GM12873 (cell line): ENCODE data around the gene TBC1D22A.

Experiments
- TF ChIP-seq, protein P1 (sequence below): IDR thresholded peaks from 2 replicates; pipeline ENCODE4 v1.5.1; 2012; ENCODE audit warnings: low read depth, mild to moderate bottlenecking, moderate library complexity, low read length, control low read depth; ENCODE audit not compliant: insufficient read depth; ENCODE audit errors: missing control alignments

Gene TBC1D22A

DNA sequence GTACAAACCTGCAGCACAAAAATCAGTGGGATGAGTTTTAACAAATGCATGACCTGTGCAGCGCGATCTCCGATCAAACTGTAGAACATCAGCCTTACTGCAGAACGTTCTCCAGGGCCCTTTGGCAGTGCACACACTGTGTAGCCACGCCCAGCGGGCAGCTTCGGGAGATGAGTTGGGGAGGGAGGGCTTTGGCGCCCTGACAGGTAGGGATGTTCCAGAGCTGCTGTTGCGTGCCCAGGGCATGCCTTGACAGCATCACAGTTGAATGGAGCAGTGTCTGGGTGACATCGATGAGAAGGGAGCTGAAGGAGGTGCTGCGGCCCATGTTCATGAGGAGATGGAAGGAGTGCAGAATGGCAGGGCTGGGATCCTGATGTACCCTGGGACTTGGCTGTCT lies 80.2 kb downstream of the TBC1D22A start:
- TF ChIP-seq, protein P1, sequence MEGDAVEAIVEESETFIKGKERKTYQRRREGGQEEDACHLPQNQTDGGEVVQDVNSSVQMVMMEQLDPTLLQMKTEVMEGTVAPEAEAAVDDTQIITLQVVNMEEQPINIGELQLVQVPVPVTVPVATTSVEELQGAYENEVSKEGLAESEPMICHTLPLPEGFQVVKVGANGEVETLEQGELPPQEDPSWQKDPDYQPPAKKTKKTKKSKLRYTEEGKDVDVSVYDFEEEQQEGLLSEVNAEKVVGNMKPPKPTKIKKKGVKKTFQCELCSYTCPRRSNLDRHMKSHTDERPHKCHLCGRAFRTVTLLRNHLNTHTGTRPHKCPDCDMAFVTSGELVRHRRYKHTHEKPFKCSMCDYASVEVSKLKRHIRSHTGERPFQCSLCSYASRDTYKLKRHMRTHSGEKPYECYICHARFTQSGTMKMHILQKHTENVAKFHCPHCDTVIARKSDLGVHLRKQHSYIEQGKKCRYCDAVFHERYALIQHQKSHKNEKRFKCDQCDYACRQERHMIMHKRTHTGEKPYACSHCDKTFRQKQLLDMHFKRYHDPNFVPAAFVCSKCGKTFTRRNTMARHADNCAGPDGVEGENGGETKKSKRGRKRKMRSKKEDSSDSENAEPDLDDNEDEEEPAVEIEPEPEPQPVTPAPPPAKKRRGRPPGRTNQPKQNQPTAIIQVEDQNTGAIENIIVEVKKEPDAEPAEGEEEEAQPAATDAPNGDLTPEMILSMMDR, result no peak

DNA sequence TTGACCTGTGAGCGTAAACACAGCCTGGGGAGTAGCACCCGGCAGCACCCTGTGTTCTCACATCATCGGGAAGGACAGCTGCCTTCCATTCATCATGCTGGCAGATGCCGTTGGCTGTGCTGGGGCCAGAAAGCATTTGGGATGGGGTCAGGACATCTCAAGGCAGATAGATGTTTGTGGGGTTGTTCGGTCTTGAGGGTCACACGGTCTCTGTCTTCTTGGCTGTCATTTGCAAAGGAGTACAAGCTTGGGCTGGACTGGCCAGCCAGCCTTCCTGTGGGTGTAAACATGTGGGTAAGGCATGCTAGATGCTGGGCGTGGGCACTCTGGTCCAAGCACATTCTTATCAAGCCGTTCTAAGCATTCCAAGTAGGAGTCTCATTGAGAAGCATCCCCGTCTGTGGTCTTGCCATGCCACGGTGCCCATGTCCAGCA lies 81.4 kb downstream of the TBC1D22A start:
- TF ChIP-seq, protein P1, result no peak

DNA sequence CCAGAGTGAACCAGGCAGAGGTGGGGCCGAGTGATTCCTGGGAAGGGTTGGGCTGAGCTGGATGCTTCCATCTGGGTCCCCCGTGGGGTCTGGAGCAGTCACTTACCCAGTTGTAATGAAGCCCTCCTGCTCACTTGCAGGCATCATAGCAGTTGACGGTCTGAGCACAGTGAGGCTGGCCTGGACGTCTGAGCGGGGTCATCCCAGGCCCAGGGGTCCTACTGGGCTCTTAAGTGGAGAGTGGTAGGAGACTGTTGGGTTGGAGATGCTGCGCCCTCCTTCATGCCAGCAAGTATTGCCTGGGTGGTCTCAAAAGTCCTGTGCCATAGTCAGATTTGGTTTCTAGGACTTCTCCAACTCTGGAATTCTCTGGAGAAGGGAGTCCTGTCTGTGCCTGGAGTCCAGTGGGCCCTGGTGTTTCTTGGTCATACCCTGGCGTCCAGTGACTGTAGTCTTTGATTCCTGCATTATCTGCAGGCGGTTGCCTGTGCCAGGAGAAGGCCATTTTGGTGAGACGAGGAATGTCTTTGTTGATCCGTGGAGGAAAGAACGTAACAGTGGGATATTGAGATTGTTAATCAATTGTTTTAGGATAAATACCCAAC lies 82.3 kb downstream of the TBC1D22A start:
- TF ChIP-seq, protein P1, result no peak

DNA sequence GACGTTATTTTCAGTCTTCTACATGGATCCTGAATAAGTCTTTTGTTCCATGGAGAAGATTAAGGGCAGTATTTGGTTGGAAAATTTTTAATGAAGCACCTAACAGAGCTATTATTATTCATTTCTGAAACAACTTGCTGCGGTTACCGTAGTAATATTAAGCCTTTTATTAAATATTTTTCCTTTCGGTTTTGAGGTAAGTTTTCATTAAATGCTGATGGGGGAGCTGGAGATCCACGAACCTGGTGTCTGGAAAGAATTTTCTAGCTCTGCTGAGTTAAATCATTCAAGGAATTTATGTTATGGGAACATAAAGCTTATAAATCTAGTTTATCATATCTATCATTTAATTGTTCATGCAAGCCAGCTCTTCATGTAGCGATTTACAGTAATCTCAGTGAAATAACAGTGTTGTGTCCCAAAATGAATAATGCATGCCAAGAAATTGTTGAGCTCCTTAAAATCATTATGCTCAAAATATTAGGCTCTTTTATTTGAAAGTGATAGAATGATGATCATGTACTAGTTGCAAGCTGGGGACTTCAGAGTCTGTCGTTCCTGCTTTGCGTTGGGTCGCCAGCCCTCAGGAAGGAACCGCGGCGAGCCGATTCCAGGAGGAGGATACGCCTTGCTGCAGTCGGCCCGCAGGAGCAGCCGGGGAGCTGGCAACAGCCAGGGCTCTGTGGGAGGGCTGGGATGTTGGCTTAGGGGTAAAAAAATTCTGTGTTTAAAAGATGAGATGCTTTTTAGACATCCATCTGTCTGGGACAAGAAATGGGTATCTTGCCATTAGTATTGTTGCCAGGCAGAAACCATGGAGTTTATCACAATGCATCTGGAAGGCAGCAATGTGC lies 83.1 kb downstream of the TBC1D22A start:
- TF ChIP-seq, protein P1, result no peak

DNA sequence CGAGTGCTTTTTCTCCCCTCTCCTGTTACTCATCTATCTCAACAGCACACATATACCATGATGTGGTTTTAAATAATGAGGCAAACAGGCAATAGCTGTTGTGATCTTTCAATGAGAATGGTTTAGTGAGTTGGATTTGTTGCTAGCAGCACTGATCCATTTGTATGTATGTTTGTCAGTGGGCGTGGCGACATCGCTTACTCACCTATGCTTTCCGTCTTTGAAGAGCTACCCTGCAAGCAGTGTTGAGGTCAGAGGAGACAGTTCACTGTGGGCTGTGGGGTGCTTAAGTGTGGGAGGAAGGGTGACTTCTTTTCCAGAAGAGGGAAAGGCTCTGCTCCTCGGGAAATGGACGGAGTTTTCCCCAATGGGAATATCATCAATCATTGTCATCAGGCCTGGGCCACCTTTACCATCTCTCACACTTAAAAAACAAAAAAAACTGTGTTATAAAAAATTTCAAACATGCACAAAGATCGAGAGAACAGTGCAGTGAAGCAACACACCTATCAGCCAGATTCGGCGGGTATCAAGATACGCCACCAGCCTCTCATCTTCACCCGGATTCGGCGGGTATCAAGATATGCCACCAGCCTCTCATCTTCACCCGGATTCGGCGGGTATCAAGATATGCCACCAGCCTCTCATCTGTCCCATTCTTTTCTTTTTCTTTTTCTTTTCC lies 83.8 kb downstream of the TBC1D22A start:
- TF ChIP-seq, protein P1, result no peak

DNA sequence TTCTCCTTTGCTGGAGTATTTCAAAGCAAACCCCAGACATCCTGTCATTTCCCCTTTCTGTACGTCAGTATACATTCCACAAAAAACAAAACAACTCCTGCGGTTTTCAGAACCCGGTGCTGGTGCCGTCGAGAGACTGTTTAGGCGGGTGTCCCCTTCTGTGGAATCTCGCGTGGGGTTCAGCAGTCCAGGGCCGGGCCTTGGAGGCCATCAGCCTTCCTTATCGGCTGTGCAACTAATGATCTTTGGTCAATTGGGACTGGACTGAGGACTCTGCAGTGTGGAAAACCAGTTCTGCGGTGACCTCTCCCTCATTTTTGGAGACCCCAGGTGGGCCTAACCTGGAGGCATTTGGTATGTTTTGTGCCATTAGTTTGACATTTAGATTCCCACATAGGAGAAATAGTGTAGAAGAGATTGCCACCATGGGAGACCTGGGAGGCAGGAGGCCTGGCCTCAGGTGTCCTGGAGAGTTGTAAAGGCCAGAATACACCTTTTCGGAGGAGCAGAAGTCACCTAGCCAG lies 84.4 kb downstream of the TBC1D22A start:
- TF ChIP-seq, protein P1, result no peak

DNA sequence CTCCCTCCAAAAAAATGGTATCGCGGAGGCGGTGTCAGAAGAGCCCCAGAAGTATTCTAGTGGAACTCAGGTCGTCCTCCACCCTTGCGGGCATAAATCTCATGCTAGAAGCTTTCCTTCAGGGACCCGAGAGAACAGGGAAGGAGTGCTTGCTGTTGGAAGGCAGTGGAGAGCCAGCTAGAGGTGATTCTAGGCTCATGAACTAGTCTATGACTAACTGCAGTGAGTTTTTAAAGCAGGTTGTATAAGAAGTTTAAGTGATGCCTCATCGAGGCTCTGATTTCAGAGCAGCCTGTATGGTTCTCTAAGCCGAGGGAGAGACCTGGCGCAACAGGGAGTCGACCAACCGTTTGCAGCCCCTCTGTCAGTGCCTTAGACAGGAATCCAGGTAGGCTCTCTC lies 85.7 kb downstream of the TBC1D22A start:
- TF ChIP-seq, protein P1, result no peak
